Measurements from ENCODE around the gene SPACA6. TPM values are rescaled to one million over a fixed set of nuclear protein-coding genes. Genes with fewer than 3 reads are reported as not detected.

SPACA6 gene
- total and polyA plus RNA-seq, 4 donors, result 0.92 to 2.5 (median 1.3) TPM

DNA sequence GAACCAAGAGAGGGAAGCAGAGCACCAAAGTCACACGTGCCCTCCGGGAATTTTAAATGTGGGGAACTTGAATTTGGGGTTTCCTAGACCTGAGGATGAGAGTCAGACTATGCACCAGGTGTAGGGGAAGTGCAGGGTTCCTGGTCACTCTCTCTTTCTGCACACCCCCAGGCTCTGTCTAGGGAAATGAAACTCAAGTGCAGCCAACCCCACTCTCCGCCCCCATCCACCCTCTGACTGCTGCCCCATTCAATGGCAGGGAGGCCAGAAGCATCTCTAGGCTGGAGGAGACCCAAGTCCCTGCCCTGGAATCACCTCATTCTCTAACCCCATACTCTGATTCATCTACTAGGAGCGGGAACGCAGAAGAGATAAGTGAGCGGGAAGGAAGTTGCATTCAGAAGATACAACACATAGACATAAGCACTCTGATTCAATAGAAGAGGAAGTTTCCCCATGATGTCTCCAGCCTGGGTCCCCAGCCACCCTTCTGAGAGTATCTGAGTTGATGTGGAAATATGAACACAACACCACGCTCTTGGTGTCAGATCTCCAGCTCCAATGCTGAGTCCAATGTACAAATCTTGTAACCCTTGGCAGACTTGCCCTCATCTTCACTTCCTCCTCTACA, 41.8 kb upstream of the SPACA6 start:
- no peak for DNase-seq (ENCODE audit: low spot score)
- WGBS, result 67% methylated on average over 7 of the region's 7 CpGs
- H3K27ac ChIP-seq (ENCODE audit: low read depth in 1 of 2, low read length in 2 of 2), result peak overlapping the region in 1 of 2 donors; percentile 37

More for the DNA sequence above, 41.8 kb upstream of the SPACA6 start:
- Histone ChIP-seq H3K9ac (ENCODE audit: low read depth in 1 of 2, low read length in 2 of 2) (no peak overlapping the region), H3K9me3 (ENCODE audit: control insufficient read depth in 4 of 4, low read length in 3 of 4) (no peaks in the 10 kb centered on the region), H3K36me3 (ENCODE audit: control insufficient read depth in 4 of 4, insufficient read depth in 3 of 4, low read depth in 1 of 4, low read length in 3 of 4) (no peaks in the 10 kb centered on the region), H3K27me3 (ENCODE audit: control insufficient read depth in 4 of 4, insufficient read depth in 4 of 4, low read length in 3 of 4) (no peaks in the 10 kb centered on the region), H3K4me3 (ENCODE audit: low read depth in 1 of 3, low read length in 3 of 3) (no peak overlapping the region), H3K4me1 (ENCODE audit: control insufficient read depth in 4 of 4, insufficient read depth in 4 of 4, low read length in 3 of 4) (no peaks in the 10 kb centered on the region)
- TF ChIP-seq, protein P1, sequence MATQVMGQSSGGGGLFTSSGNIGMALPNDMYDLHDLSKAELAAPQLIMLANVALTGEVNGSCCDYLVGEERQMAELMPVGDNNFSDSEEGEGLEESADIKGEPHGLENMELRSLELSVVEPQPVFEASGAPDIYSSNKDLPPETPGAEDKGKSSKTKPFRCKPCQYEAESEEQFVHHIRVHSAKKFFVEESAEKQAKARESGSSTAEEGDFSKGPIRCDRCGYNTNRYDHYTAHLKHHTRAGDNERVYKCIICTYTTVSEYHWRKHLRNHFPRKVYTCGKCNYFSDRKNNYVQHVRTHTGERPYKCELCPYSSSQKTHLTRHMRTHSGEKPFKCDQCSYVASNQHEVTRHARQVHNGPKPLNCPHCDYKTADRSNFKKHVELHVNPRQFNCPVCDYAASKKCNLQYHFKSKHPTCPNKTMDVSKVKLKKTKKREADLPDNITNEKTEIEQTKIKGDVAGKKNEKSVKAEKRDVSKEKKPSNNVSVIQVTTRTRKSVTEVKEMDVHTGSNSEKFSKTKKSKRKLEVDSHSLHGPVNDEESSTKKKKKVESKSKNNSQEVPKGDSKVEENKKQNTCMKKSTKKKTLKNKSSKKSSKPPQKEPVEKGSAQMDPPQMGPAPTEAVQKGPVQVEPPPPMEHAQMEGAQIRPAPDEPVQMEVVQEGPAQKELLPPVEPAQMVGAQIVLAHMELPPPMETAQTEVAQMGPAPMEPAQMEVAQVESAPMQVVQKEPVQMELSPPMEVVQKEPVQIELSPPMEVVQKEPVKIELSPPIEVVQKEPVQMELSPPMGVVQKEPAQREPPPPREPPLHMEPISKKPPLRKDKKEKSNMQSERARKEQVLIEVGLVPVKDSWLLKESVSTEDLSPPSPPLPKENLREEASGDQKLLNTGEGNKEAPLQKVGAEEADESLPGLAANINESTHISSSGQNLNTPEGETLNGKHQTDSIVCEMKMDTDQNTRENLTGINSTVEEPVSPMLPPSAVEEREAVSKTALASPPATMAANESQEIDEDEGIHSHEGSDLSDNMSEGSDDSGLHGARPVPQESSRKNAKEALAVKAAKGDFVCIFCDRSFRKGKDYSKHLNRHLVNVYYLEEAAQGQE (IDR thresholded peaks at IDR 0.05), result no peak
- TF ChIP-seq MAX (IDR thresholded peaks at IDR 0.05), result no peak
- TF ChIP-seq GABPA (IDR thresholded peaks at IDR 0.05 in 1 of 2, conservative IDR thresholded peaks at IDR 0.05 in 1 of 2), result no peak
- no peak for TF ChIP-seq ZBTB33 (IDR thresholded peaks at IDR 0.05)
- no peak for TF ChIP-seq HNF4G (IDR thresholded peaks at IDR 0.05)
- TF ChIP-seq JUND (IDR thresholded peaks at IDR 0.05), result no peak
- no peak for TF ChIP-seq RAD21 (IDR thresholded peaks at IDR 0.05)
- TF ChIP-seq HNF4A (conservative IDR thresholded peaks at IDR 0.05), result no peak
- TF ChIP-seq FOXA1 (IDR thresholded peaks at IDR 0.05), result no peak
- no peak for TF ChIP-seq SP1 (IDR thresholded peaks at IDR 0.05)
- TF ChIP-seq NR2F2 (IDR thresholded peaks at IDR 0.05), result no peak
- TF ChIP-seq ATF3 (IDR thresholded peaks at IDR 0.05), result no peak
- TF ChIP-seq TAF1 (conservative IDR thresholded peaks at IDR 0.05), result no peak
- no peak for TF ChIP-seq RXRA (IDR thresholded peaks at IDR 0.05)
- TF ChIP-seq CTCF (IDR thresholded peaks at IDR 0.05; ENCODE audit: low read depth, low read length, missing input control), result no peak
- TF ChIP-seq FOXA2 (IDR thresholded peaks at IDR 0.05), result no peak
- TF ChIP-seq YY1 (IDR thresholded peaks at IDR 0.05), result no peak
